Pancreas (tissue), 10 donors: ENCODE data around the gene CABP2. TPM values are rescaled to one million over a fixed set of nuclear protein-coding genes. Genes with fewer than 3 reads are reported as not detected.
A peak's percentile ranks its signal among the peaks of the same experiment; 100 is the strongest.

ENCODE experiments used
- ATAC-seq, 4 donors: fragments of 200-7000 bp; cut with Tn5 transposase; one replicate each; pipeline versions ENCODE4 v1.8.0 to v1.9.1; 2020; ENCODE audit warnings: mild to moderate bottlenecking in 4 of 4, moderate library complexity in 4 of 4
- DNase-seq, 6 donors: peaks; one replicate each; pipeline ENCODE4 v3.0.0-alpha.2; 2020
- FAIRE-seq: peaks from 2 replicates; lab custom pipeline; 2012; peaks lifted over from hg19 to GRCh38; lab: Jason Lieb, UNC
- H3K27ac ChIP-seq, 4 donors: fragments of 200-600 bp; sonication (generic); 1 replicate in 3 of 4; 2 replicates in 1 of 4; pipeline versions ENCODE4 v1.5.0 to v1.8.0; 2020
- H3K27me3 ChIP-seq, 4 donors: fragments of 200-600 bp; one replicate each; pipeline ENCODE4 v1.8.0; 2021
- H3K36me3 ChIP-seq, 3 donors: fragments of 200-600 bp; sonication (generic) in 1 of 3; one replicate each; pipeline versions ENCODE4 v1.5.0 to v1.8.0; 2020 to 2021
- H3K4me1 ChIP-seq, 3 donors: fragments of 200-600 bp; one replicate each; pipeline ENCODE4 v1.8.0; 2021
- H3K4me3 ChIP-seq, 4 donors: fragments of 200-600 bp; sonication (generic) in 2 of 4; one replicate each; pipeline versions ENCODE4 v1.5.0 to v1.8.0; 2020 to 2021
- H3K9me3 ChIP-seq, 4 donors: fragments of 200-600 bp; one replicate each; pipeline ENCODE4 v1.8.0; 2021
- WGBS, 2 donors: extraction: QIAGEN DNeasy Blood & Tissue Kit; methylation state at CpG; one replicate each; pipeline ENCODE4 v1.1.7; 2013; 5-methylcytosine and 5-hydroxymethylcytosine counted together
- intact Hi-C, 3 donors: fragments of 100-400 bp; cut with DNase I; formaldehyde crosslinking; loops; one replicate each; pipeline versions ENCODE4 v1.11.1 to v1.14.2; 2022
- polyA plus RNA-seq, 2 donors: library from polyadenylated mRNA; stranded (reverse); fragments of 200-250 nt; gene quantifications; one replicate each; pipeline ENCODE4 v1.2.3, GENCODE V29; 2013
- total RNA-seq, 6 donors: library from RNA; stranded (reverse); fragmentation: NEBNext Ultra II Directional in 4 of 6; extraction: Animal tissue kit (Norgen Biotek cat#: 25700) in 4 of 6; gene quantifications; one replicate each; pipeline versions ENCODE4 v1.2.1 to v1.2.4, GENCODE V29; 2021 to 2023
- TF ChIP-seq, protein P1 (sequence below), 4 donors: fragments of 200-600 bp; sonication (generic) in 3 of 4; IDR thresholded peaks; one replicate each; pipeline versions ENCODE4 v1.5.0 to v1.8.0; 2021; ENCODE audit warnings: antibody characterized with exemption in 4 of 4
- donor health status: healthy with polysubstance abuse.
- donor health status: DM: no; HTN: no; CAD: no; lungs with moderate emphysema.
- donor health status: DM: no; HTN: no; CAD: no.
- donor health status: control.
- donor health status: control.
- donor health status: Bipolar disorder and iron deficiency.
- donor health status: DM: yes; HTN: yes; CAD: no.
- donor health status: DM: no; HTN: no; CAD: no.
- donor health status: DM: no; HTN: no; CAD: no.
- donor health status: DM: yes; HTN: yes; CAD: no.

CABP2 gene
- total and polyA plus RNA-seq, 8 donors: not detected

DNA sequence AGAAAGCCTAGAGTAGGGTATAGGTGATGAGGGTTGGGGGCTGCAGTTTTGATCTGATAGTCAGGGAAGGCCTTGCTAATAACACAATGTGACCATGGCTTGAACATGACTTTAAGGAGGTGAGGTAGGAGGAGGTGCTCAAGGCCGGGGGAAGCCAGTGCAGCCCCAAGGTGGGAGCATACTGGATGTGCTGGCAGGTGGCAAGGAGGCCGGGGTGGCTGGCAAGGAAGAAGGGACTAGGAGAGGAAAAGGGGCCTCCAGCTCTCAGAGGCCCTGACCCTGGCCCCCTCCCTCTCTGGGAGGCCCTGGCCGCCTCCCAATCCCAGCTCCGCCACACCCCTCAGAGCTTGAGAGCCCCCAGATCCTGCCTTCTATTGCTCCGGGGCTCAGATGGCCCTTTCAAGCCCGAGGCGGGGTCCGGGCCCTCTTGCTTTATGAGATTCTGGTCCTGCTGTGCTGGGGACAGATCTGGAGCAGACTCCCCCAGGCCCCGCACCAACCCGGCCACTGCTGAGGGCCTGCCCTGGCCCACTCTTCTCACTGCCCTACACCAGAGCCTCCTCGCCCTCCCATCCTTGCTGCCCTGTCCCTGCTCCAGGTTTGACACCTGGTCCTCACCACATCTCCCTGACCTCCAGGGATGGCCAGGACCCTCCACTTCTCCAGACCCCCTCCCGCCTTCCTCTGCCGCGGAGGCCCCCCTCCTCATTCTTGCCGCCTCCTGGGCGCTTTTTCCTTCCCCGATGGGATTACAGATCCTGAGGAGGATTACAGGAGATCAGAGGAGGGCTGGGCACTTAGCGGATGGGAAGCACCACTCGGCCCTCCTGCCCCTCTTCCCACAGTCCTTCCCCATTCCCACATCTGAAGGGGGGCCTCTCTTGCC lies 19.9 kb downstream of the CABP2 start:
- no peak for FAIRE-seq
- Histone ChIP-seq H3K27ac (no peak overlapping the region), H3K9me3 (no peaks in the 10 kb centered on the region), H3K27me3 (no peaks in the 10 kb centered on the region), H3K4me1 (peaks cover 0 to 26% (median 12%) of the 10 kb centered on the region in 3 donors), H3K36me3 (no peaks in the 10 kb centered on the region), H3K4me3 (peak overlapping the region in 2 of 4 donors; percentile 85 to 86)
- TF ChIP-seq, protein P1, sequence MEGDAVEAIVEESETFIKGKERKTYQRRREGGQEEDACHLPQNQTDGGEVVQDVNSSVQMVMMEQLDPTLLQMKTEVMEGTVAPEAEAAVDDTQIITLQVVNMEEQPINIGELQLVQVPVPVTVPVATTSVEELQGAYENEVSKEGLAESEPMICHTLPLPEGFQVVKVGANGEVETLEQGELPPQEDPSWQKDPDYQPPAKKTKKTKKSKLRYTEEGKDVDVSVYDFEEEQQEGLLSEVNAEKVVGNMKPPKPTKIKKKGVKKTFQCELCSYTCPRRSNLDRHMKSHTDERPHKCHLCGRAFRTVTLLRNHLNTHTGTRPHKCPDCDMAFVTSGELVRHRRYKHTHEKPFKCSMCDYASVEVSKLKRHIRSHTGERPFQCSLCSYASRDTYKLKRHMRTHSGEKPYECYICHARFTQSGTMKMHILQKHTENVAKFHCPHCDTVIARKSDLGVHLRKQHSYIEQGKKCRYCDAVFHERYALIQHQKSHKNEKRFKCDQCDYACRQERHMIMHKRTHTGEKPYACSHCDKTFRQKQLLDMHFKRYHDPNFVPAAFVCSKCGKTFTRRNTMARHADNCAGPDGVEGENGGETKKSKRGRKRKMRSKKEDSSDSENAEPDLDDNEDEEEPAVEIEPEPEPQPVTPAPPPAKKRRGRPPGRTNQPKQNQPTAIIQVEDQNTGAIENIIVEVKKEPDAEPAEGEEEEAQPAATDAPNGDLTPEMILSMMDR (IDR thresholded peaks at IDR 0.05): no peak
- WGBS, 2 donors: 83 to 84% methylated on average over 19 of the region's 19 CpGs
- intact Hi-C loops: loop anchor here in 1 of 3 donors (10.0 kb wide), 1 partner anchor 89 kb away; the partner anchor contains the start of gene CARNS1
- peak in 2 of 6 donors; percentile 45 to 79 for DNase-seq
- no peak for ATAC-seq

DNA sequence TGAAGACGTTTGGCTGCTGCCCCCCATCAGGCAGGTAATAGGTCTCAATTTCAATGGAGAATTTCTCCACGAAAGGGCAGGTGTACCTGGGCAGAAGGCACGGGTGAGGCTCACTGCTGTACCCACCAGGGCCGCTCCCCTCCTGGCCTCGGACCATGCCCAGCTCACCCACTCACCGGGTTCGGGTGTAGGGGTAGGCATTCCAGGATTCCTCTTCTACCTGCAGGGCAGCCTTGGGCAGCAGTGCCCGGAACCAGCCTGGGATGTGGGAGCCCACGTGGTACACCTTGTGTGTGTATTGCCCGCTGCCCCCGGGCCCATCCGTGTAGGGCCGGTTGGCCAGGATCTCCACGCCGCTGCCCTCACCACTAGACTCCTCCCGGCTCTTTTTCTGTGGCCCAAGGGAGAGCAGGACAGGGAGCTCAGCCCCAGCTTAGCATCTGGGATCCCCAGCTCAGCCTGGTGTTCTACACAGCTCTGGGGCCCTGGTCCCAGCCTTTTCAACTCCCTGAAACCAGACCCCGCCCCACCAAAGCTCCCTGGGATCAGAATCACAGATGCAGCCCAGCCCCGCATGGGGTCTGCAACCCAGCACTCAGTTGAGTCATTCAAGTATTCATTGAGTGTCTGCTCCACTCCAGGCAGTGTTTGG lies 20.8 kb downstream of the CABP2 start:
- TF ChIP-seq, protein P1 (IDR thresholded peaks at IDR 0.05): no peak
- ATAC-seq (no peak), FAIRE-seq (no peak), DNase-seq (peak in 2 of 6 donors; percentile 43 to 74)
- Histone ChIP-seq H3K9me3 (no peaks in the 10 kb centered on the region), H3K27me3 (no peaks in the 10 kb centered on the region), H3K27ac (no peak overlapping the region), H3K4me1 (peaks cover 0 to 26% (median 12%) of the 10 kb centered on the region in 3 donors), H3K36me3 (no peaks in the 10 kb centered on the region), H3K4me3 (no peak overlapping the region)
- intact Hi-C loops: loop anchor here in 1 of 3 donors (10.0 kb wide), 1 partner anchor 88 kb away; the partner anchor contains the start of gene CARNS1
- WGBS, 2 donors: 94 to 97% methylated on average over 18 of the region's 18 CpGs

DNA sequence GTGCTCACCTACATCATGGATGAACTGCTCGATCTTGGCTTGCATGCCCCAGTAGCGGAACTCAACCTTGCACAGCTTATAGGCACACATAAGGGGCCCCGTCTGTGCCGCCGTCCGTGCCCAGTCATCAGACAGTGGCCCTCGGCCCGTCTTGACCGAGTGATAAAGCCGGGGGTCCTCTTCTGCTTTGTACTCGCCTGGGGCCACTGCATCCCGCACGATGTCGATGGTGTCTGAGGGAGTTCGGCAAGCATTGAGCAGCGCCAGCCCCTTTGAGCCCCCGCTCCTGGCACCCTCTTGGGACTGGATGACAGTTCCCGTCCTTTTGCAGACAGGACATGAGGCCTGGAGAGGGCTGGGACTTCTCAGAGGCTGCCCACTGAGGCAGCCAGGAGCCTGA lies 21.4 kb downstream of the CABP2 start:
- peaks cover 0 to 21% (median 11%) of the 10 kb centered on the region in 3 donors for H3K4me1 ChIP-seq
- TF ChIP-seq, protein P1 (IDR thresholded peaks at IDR 0.05): no peak
- H3K36me3 ChIP-seq: no peaks in the 10 kb centered on the region
- FAIRE-seq (no peak), ATAC-seq (no peak), DNase-seq (peak in 2 of 6 donors; percentile 36 to 74)
- H3K9me3 ChIP-seq: no peaks in the 10 kb centered on the region
- intact Hi-C loops: loop anchor here in 1 of 3 donors (10.0 kb wide), 1 partner anchor 87 kb away; the partner anchor contains the start of gene CARNS1
- no peak overlapping the region for H3K4me3 ChIP-seq
- H3K27ac ChIP-seq: no peak overlapping the region
- WGBS, 2 donors: 95 to 97% methylated on average over 18 of the region's 18 CpGs
- no peaks in the 10 kb centered on the region for H3K27me3 ChIP-seq

DNA sequence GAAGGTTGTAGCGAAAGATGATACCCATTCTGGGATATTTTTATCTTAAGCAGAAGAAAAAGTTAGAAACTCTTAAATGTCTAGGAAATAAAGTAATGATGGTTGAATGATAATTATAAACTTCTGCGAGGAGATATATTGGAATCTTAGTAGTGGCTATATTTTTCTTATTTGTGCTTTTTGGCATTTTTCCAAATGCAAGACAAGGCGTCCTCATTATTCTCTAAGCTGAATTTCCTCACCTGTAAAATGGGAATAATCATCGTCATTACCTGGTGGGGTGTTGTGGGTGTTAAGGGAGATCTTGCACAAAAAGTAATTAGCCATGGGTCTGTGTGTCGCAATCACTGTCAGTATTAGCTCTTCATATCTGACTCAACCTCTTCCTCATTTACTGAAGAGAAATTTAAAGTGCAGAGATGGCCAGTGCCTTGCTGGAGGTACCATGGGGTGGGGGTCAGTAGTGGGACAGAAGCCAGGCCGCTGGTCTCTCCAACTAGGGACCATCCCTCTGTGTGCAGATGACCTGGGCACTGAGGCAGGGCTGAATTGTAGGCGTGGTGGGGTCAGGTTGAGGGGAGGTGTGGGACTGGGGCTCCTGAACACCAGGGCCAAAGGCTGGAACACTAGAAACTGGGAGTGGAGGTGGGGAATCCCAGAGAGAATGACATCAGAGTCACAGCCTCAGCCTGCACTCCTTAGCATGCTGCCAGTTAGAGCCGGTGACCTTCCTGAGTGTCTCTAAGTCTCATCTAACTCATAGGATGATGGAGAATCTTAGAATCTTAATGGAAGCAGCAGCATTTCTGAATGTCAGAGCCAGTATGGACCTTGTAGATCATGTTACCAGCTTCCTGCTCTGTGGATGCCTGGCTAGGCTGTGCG lies 22.2 kb downstream of the CABP2 start:
- H3K9me3 ChIP-seq: no peaks in the 10 kb centered on the region
- FAIRE-seq (no peak), ATAC-seq (no peak), DNase-seq (peak in 1 of 6 donors; percentile 42)
- 92 to 95% methylated on average over 9 of the region's 9 CpGs for WGBS, 2 donors
- H3K27me3 ChIP-seq: no peaks in the 10 kb centered on the region
- H3K27ac ChIP-seq: no peak overlapping the region
- H3K36me3 ChIP-seq: no peaks in the 10 kb centered on the region
- TF ChIP-seq, protein P1 (IDR thresholded peaks at IDR 0.05): no peak
- intact Hi-C loops: loop anchor here in 1 of 3 donors (10.0 kb wide), 1 partner anchor 86 kb away; the partner anchor contains the start of gene CARNS1
- H3K4me3 ChIP-seq: no peak overlapping the region
- H3K4me1 ChIP-seq: peaks cover 0 to 13% (median 4%) of the 10 kb centered on the region in 3 donors
